ENCODE measurements around the gene SERPINA5.
"Not testable (repeated sequence)": the region's sequence is repeated elsewhere in the genome, so short reads cannot be mapped to it uniquely, and the experiment has no call there.

SERPINA5 gene

DNA sequence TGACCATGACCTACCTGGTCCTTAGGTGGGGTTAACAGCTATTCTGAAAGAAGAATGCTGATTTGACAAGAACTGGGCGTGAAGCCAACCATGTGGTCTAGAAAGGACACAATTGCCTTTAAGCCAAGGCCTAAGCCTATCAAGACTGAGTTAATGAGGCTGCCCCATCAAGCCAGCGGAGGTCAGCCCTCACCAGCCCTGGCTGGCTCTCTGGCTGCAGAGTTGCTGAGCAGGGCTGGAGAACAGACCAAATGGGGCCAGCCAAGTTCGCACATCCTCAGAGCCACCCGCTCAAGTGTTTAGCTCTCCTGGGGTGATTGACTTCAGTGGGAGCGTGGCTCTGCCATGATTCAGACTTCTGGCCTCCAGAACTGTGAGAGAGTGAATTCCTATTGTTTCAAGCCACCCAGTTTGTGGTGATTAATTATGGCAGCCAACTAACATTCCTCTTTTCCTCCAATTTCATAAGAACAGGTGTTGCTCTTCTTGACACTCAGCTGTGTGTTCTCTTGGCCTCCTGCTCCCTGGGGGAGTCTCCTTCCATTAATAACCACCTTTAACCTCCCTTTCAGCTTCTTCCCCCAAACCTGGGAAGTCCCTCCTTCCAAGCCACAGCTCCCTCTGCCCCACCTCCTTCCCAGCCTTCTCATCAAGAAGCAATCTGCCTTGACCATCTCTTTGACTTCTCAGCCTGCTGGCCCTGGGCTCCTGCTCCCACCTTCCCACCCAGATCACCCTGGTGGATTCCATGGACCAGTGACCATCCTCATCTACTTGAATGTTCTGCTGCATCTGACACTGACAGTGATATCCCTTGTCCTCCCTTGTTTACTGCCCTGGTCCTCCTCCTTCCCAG lies 5.3 kb upstream of the SERPINA5 start:
- DNase-seq (ENCODE audit: low read depth): no peak

DNA sequence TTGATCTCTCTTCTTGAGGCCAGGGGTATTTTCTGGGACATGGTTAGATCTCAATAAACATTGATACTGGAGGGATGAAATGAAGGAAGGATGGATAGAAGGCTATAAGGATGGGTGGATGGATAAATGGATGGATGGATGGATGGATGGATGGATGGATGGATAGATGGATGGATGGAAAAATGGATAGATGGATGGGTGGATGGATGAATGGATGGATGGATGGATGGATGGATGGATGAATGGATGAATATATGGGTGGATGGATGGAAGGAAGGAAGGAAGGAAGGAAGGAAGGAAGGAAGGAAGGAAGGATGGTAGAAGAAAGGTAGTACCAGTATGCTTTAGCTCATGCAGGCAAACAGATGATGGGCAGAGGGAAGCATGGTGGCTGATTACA lies 3.8 kb upstream of the SERPINA5 start:
- not testable (repeated sequence) for DNase-seq (ENCODE audit: low read depth)

DNA sequence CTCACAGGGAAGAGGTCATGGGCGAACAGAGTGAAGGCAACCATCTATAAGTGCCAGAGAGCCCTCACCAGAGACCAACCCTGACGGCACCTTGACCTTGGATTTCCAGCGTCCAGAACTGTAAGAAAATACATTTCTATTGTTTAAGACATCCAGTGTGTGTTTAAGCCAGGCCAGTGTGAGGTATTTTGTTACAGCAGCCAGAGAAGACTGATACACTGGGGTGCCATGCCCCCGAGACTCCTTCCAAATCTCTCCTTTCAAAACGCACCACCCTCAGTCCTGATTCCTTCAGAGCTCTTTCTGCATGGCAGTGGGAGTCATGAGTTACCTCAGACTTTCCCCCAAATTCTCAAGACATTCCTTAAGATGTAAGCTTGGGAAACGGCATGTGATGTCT lies 2.5 kb upstream of the SERPINA5 start:
- DNase-seq (ENCODE audit: low read depth): no peak

DNA sequence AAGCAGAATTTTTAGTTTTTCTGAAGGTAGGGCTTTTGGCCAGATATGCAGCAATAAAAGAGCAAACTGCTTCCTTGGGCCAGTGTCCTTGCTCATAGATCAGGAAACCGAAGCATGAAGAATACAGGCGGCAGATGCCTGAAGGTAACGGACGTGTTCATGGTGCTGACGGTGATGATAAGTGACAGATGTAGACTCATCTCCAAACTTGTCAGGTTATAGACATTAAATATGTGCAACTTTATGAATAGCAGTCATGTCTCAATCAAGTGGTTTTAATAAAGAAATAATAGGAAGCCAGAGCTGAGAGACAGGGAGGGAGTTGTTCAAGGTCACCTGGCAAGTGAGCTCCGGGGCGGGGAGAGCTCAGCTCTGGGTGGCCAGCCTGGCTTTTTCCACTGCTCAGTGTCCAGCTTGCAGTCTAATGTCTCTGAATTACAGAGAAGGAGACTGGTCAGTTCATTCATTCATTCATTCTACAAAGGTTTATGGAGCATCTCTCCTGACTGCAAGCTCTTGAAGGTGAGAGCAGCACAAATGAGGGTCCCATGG lies 1.0 kb downstream of the SERPINA5 start:
- DNase-seq (ENCODE audit: low read depth): no peak

DNA sequence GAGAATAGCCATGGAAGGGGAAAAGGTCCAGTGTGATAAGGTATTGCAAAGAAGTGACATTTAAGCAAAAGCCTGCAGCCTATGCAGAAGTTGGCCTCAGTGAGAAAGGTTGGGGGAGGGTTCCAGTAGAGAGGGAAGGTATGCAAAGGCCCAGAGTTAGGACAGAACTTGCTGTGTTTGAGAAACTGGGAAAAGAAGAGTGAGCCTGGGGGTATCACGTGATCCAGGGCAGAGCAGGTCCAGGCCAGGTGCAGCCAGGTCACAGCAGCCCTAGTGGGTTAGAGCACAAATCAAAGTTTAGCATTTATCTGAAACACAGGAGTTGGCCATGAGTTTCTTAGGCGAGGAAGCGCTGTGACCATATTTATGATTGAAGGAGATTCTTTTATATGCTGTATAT lies 1.6 kb downstream of the SERPINA5 start:
- no peak for DNase-seq (ENCODE audit: low read depth)

DNA sequence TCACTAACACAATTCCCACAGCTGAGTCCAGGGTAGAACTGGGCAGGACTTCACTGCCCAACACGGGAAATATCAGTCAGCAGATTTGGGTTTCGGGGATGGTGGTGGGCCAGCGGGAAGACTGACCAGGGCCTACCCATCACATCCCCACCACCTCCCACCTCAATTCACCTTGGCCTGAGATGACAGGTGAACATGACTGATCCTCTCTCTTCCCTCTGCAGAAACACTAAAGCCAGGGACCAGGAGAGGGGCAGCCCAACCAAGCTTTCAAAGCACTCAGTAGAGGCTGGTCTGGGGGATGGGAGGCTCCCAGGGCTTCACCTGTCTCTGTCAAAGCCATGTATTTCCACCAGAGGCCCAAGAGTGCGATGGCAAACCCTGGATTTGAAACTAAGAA lies 2.3 kb downstream of the SERPINA5 start:
- DNase-seq (ENCODE audit: low read depth): no peak

DNA sequence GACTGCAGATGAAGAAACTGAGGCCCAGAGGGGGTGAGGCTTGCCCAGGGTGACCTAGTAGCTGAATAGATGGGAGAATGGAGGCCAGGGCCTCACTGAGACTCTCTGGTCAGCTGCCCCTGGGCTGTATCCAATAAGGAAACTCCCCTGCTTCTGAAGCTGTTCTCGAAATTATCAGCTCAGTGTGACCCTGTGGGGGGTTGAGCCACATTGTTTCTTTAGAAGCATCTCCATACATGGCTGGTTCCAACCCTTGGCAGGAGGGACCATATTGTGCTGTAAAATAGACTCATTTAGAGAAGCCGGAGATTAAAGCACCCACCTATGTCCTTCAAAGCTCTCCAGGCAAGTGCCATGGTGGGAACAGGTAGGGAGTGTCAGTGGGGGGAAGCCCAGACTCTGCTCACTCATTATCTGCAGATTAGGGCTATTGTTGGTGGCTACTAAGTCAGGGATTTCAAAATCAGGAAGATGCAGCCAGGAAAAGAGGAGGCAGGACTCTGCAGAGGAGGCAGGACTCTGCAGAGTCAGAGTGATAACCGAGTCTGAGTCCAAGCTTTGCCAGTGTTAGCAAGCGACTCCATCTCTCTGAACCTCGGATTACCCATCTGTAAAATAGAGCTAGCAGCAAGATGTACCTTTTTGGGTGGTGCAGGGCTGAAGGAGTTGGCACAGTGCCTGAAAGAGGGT lies 3.5 kb downstream of the SERPINA5 start:
- DNase-seq (ENCODE audit: low read depth): no peak

DNA sequence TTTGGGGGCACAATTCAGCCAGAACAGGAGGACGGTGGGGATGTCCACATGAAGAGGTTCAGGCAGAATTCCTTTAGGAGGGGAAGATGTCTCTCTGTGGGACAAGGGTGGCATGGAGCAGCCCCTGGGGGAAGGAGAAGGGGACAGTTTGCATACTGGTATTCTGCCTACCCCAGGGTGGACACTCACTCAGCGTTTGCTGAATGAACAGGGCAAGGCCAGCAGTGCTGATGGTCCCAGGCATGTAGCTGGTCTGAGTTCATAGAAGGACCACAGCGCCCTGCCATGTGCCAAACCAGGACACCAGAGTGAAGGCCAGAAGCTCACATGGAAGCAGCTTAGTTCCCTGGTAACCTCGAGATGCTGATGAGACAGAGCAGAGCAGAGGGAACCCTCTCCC lies 5.4 kb downstream of the SERPINA5 start:
- DNase-seq (ENCODE audit: low read depth): no peak

DNA sequence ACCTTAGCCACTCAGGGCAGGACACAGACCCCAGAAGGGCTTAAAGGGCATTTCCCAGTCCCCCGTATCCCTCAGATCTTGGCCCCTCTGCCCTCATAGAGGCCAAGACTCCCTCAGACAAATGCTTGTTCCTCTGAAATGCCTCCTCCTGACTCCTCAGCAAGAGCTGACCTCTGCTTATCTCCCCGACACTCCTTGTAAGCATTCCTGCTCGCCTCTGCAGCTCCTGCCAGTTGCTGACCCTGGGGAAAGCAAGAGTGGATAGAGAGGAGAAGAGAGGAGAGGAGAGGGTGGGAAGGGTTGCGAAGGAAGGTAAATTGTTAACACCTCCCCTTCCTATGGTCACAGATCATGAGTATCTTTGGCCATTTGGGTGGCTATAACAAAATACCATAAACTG lies 7.1 kb downstream of the SERPINA5 start:
- DNase-seq (ENCODE audit: low read depth): no peak

DNA sequence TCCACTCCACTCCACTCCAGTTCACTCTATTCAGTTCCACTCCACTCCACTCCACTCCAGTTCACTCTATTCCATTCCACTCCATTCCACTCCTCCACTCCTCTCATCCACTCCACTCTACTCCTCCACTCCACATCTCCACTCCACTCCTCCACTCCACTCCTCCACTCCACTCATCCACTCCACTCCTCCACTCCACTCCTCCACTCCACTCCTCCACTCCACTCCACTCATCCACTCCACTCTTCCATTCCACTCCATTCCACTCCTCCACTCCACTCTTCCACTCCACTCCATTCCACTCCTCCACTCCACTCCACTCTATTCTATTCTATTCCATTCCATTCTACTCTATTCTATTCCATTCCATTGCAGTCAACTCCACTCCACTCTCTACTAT lies 9.8 kb downstream of the SERPINA5 start:
- no peak for DNase-seq (ENCODE audit: low read depth)

DNA sequence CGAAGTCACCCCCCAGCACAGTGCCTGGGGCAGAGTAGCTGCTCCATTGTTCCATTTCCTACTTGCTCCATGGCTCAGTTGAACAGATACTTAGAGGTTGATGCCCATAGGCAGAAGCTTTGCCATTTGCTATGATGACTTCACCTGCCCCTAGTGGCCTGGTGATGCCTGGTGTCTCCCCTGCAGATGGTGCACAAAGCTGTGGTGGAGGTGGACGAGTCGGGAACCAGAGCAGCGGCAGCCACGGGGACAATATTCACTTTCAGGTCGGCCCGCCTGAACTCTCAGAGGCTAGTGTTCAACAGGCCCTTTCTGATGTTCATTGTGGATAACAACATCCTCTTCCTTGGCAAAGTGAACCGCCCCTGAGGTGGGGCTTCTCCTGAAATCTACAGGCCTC lies 10.6 kb downstream of the SERPINA5 start:
- no peak for DNase-seq (ENCODE audit: low read depth)

DNA sequence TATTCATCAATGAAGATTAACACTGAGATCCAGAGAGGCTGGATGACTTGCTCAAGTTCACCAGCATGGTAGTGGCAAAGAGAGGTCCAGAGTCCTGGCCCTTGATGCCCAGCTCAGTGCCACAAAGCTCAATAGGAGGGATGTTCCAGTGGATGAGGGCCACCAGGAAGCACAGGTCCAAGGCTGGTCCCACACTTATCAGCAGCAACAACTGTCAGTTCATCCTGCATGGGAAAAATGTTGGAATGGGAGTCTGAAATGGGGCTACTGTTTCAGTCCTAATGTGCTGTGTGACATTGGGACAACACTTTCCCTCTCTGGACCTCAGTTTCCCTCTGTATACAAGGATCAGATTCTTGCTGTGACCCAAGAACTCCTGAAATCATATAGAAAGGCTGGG lies 11.2 kb downstream of the SERPINA5 start:
- no peak for DNase-seq (ENCODE audit: low read depth)

DNA sequence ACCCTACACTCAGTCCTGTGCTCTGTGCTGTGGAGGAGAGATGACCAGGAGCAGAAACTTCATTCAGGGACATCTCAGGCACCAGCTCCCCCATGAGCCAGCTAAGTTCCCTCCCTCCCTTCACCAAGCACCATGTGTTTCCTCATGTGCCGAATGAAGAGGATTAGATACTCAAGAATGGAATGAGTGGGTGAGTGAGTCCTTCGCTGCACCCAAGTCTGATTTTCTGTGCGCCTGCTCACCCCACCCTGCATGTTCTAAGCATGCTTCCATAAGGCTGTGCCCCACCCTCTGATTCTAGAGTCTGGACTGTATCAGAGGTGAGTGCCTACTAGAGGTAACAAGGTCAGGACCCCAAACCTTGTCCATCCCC lies 12.1 kb downstream of the SERPINA5 start:
- DNase-seq (ENCODE audit: low read depth): no peak

DNA sequence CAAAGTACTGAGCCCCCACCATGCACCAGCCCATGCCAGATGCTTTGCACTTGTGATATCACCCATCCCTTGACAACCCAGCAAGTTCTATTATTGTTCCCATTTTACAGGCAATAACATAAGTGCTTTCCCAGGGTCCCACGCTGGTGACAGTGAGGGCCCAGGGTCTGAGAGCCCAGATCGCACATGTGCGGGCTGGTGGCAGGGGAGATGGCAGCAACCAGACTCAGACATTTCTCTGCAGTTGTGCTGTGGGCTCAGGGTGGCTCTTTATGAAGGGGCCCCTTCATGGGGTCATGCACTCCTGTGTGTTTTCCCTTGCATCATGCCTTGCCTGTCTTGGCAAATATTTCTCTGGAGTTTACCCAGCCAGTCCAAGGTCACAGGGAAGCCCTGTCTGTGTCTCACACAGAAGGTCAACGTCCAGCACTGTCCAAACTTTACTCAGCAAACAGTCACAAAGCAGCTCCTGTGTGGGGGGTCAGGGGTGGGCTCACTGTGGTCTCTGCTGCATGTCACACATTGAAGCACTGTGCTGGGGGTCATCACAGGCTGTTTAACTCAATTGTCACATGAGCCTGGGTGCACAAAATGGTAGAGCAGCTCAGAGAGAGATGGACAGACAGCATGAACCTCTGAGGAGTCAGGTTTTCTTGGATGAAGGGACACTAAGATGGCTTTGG lies 12.7 kb downstream of the SERPINA5 start:
- no peak for DNase-seq (ENCODE audit: low read depth)

DNA sequence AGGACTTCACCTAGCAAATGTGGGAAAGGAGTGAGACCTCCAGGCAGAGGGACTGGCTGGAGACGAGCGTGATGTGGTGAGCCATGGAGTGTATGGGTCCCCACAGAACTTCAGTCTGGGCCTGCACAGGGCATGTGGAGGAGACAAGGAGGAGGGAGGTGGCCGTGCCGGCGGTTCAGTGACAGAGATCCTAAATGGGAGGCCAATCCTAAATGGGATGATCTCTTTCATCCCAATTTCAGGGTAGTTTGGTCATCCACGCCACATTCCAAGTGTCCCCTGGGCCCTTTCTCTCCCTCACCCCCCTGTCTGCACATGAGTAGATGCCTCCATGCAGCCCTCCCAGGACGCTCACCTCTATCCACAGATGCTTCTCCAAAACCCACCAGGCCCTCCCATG lies 13.2 kb downstream of the SERPINA5 start:
- no peak for DNase-seq (ENCODE audit: low read depth)

DNA sequence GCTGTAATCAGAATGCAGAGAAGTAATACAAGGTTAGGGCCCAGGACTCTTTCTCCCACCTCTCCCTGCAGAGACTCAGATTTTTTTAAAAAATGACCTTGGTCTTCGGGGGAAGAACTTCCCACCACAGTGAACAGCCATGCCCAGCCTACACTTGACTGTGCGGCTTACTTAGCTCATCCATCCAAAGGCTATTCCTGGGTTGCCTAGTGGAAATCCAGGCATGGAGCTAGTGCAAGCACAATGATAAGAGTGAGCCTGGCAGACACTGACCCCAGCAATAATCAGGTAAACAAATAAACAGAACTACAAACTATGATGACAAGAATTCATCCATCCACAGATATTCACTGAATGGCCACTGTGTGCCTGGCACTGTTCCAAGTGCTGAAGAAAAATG lies 14.7 kb downstream of the SERPINA5 start:
- no peak for DNase-seq (ENCODE audit: low read depth)

DNA sequence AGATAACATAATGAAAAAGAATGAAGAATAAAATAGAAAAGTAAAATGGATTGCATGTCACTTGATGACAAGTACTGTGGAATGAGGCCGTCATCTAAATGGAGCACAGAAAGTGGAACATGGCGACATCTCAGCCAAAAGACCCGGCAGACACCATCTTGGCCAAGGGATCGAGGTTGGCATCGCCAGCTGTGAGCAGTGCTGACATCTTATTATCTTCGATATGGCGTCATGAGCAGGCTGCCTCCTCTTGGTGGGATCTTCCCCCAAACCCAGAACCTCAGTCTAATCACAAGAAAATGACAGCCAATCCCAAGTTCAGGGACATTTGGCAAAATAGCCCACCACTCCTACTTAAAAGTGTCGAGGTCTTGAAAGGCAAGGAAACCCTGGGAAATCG lies 15.1 kb downstream of the SERPINA5 start:
- no peak for DNase-seq (ENCODE audit: low read depth)

DNA sequence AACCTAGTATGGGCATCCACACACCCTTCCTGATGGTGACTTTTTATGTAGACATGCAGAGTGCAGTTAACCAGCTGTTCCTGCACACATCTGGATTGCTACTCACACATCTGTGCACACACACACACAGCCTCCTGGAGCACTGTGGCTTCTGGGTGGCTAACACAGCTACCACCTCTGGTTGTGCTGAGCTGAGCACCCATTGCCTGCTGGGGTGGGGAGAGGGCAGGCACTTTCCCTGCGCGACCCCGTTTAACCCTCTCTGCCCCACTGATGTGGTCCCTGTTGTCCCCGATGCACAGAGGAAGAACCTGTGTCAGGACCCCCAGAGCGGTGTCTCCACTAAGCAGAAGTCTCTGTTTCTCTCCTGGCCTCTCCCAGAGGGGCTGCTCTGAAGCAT lies 16.6 kb downstream of the SERPINA5 start:
- DNase-seq (ENCODE audit: low read depth): no peak

DNA sequence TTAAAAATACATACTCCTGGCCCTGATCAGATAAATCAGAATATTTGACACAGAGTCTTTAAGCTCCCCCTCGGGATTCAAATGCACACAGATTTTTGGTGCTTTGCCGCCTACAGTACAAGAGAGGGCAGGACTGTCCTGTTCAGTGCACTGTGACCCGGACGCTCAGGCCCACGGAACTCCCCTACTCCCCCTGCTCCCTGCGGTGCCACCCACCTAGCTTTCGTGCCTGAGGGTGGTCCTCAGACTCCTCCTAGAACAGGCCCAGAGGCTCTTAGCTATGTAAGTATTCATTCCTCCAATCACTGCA lies 17.2 kb downstream of the SERPINA5 start:
- no peak for DNase-seq (ENCODE audit: low read depth)

DNA sequence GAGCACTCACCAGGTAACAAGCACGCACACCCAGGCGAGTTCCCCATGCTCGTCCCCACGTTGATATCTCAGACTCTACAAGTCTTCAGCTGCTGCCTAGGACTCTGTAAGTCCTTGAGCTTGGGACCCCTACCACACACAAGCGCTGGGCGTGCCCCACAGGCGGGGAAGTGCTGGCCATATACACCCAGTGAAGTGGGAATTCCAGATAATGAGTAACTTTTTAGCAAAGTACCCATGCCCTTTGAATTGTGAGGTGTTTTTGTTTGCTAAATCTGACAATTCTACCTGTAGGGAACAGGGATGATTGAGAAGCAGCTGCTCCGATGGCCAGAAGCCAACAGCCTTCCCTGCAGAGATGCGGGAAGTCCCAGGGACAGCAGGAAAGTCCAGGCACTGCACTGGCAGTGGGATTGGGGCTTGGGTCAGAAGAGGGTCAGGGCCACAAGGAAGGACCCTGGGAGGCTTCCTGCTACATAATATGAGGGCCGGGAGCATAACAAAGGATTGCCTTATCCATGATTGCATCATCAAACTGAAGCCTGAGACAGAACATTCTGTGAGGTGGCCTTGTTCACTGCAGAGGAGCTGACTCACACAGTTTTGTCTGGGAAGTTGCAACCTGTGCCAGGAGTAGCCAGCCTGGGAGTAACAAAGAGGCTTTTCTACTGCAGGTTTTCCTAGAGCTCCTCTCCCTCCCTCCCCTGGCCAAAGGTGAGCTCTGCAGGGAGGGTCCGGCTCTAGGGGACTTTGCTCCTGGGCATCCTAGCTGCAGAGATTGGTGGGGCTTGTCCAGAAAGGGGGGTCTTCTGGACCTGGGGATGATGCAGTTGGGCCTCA lies 17.8 kb downstream of the SERPINA5 start:
- no peak for DNase-seq (ENCODE audit: low read depth)

DNA sequence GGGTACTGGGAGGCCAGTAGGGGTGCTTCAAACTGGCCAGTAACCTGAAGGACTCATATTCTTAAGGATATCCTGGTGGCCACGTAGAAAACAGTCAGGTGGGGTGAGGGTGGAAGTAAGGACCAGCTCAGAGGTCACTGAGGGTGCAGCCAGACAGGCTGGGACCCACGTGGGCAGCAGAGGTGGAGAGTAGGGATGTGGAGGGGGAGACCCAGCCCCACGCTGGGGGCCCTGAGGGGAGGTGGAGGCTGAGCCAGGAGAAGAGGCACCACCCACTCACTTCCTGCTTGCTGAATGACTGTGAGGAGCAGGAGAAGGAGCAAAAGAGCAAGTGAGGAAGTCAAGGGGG lies 18.4 kb downstream of the SERPINA5 start:
- no peak for DNase-seq (ENCODE audit: low read depth)

DNA sequence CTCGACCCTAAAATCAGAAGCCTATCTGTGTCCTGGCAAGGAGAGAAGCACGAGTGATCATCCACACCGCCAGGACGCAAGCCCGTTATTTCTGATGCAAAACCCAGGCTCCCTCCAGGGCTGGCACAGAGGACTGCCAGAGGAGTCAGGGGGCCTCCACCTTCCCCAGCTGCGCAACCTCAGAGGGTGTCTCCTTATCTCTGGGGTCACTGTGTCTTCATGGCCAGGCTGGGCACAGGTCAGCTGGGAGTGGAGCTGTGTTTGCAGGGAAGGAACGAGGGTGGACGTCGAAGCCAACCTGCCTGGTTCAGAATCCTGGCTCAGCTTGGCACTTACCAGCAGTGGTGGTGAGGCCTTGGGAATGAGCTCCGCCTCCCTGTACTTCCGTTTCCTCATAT lies 18.9 kb downstream of the SERPINA5 start:
- no peak for DNase-seq (ENCODE audit: low read depth)

Data from activated T-cell treated with anti-CD3 and anti-CD28 coated beads for 24 hours (primary cell).